Measurements from ENCODE around the gene CCDC91.
A peak's percentile ranks its signal among the peaks of the same experiment; 100 is the strongest.
"Not testable (repeated sequence)": the region's sequence is repeated elsewhere in the genome, so short reads cannot be mapped to it uniquely, and the experiment has no call there.

The CCDC91 gene

GRCh38 chr12:28235015-28235414, 44.8 kb downstream of the CCDC91 start:
- no peak for DNase-seq

DNA sequence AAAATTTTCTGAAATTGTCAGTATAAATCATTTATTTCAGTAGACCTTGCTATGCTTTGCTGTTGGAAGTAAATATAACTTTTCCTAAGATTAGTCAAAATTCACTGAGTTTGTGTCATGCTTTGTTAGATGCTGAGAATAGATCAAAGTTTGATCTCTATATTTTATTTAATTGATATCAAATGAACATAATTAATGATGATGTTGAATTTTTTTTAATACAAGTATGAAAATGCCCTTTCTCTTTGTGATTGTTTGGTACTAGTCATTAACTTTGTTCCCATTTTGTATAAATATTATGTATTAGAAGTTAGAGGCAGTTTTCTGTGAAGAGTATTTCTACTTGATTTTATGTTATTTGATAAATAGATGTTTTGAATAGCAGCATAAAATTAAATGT, 45.7 kb downstream of the CCDC91 start:
- DNase-seq: no peak

GRCh38 chr12:28237423-28237822, 47.2 kb downstream of the CCDC91 start:
- no peak for DNase-seq

GRCh38 chr12:28239918-28240317, 49.7 kb downstream of the CCDC91 start:
- DNase-seq: no peak

- DNase-seq: no peak
Measured at GRCh38 chr12:28240853-28241252, 50.6 kb downstream of the CCDC91 start.

GRCh38 chr12:28242129-28242495, 51.9 kb downstream of the CCDC91 start:
- no peak for DNase-seq

DNA sequence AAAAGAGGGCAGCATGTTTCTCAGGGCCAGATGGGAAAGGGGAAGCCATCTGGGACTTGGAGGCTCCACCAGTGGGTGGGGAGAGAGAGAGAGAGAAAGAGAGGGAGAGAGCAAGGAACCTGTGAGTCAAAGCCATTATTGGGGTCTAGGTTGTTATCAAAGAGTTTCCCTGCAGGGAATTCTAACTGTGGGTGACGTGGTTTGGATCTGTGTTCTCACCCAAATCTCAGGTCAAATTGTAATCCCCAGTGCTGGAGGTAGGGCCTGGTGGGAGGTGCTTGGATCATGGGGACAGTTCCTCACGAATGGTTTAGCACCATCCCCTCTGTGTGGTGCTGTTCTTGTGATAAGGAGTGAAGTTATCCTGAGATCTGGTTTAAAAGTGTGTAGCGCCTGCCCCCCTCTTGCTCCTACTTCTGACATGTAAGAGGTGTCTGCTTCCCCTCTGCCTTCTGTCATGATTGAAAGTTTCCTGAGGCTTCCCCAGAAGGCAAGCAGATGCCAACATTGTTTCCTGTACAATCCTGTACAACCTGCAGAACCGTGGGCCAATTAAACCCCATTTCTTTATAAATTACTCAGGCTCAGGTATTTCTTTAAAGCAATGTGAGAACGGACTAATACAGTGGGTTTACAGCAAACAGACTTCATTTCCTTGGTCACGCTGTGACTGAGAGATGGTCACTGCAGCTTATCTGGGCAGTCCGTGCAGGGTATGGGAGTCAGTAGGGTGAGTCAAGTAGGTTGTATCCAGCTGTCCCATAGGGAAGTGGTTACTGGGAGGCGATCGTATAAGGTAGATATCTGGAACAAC, 52.4 kb downstream of the CCDC91 start:
- DNase-seq: no peak

- DNase-seq: no peak
Measured at GRCh38 chr12:28243310-28243633, 53.0 kb downstream of the CCDC91 start.

DNA sequence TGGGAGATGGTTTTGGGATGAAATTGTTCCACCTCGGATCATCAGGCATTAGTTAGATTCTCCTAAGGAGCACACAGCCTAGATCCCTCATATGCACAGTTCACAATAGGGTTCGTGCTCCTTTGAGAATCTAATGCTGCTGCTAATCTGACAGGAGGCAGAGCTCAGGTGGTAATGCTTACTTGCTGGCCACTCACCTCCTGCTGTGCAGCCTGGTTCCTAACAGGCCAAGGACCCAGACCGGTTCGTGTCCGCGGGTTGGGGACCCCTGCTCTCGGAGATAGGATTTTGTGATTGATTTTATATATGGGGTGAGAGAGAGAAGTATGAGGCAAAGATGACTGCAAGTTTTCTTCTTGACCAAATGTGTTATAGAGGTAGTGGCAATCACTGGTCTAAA, 57.5 kb downstream of the CCDC91 start:
- DNase-seq: no peak

- DNase-seq: peak in 1 of 5 donors; percentile 10
Measured at GRCh38 chr12:28248555-28249145, 58.4 kb downstream of the CCDC91 start.

- DNase-seq: peak in 2 of 5 donors; percentile 3 to 82
Measured at GRCh38 chr12:28253161-28253641, 62.9 kb downstream of the CCDC91 start.

- DNase-seq: no peak
Measured at GRCh38 chr12:28257411-28257810, 67.2 kb downstream of the CCDC91 start.

DNA sequence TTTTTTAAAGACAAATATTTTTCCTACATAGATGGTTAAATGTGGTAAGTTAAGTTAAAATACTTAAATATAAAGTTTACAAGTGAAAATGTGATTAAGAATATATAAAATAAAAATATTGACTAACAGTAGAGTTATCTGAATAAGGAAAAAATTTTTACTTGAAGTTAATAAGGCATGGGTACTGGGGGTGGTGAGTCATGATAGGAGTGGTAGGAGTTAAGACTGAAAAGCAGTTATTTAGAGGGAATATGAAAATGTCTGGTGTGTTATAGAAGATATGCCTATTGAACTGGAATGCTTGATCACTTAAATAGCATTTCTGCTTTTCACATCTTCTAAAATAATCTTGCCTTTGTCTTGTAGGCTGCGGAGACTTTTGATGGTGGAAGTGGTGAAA, 68.7 kb downstream of the CCDC91 start:
- no peak for DNase-seq

DNA sequence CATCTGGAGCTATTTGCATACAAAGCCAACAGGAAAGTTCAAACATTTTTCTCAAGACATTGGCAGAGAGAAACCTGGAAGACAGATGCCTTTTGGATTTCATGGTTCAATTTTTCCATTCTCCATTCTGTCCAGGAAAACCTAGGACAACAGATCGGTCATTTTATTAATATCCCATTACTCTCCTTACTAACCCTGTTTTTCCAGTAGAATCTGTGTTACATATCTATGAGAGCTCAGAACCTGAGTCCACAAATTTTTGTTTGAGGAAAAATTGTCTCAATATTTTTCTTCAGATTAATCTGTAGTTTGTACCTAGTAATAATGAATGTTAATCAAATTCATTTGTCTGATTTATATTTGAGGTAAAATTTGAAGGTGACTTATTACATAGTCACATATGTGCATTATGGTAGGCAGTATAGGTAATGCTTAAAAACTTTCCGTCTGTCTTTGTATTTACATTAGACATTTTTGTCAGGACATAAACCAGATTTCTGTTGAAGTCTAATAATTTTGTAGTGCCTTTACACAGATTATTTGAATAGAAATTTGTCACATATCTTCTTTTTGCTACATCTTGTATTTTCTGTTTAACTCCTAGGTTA, 75.3 kb downstream of the CCDC91 start:
- no peak for DNase-seq

DNA sequence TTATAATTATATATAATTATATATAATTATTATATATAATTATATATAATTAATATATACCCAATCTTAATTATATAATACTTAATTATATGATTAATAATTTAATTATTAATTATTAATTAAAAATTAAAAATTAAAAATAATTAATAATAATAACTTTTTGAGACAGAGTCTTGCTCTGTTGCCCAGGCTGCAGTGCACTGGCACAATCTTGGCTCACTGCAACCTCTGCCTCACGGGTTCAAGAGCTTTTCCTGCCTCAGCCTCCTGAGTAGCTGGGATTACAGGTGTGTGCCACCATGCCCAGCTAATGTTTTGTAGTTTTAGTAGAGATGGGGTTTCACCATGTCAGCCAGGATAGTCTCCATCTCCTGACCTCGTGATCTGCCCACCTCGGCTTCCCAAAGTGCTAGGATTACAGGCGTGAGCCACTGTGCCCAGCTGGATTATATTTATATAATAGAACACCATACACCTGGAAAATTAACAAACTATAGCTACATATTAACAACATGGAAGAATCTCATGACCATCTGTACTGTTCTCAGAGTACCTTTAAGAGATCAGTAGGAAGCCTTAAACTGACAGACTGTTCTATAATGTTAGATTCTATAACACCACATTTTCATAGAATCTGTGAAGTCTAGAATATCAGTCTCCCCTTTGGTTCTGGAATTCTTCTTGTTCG, 77.8 kb downstream of the CCDC91 start:
- not testable (repeated sequence) for DNase-seq

- DNase-seq: no peak
Measured at GRCh38 chr12:28268608-28269229, 78.5 kb downstream of the CCDC91 start.

GRCh38 chr12:28269851-28270250, 79.6 kb downstream of the CCDC91 start:
- DNase-seq: no peak

- DNase-seq: no peak
Measured at GRCh38 chr12:28278499-28278898, 88.2 kb downstream of the CCDC91 start.

GRCh38 chr12:28278960-28279359, 88.7 kb downstream of the CCDC91 start:
- DNase-seq: no peak

- DNase-seq: no peak
Measured at GRCh38 chr12:28286352-28286751, 96.1 kb downstream of the CCDC91 start.

DNA sequence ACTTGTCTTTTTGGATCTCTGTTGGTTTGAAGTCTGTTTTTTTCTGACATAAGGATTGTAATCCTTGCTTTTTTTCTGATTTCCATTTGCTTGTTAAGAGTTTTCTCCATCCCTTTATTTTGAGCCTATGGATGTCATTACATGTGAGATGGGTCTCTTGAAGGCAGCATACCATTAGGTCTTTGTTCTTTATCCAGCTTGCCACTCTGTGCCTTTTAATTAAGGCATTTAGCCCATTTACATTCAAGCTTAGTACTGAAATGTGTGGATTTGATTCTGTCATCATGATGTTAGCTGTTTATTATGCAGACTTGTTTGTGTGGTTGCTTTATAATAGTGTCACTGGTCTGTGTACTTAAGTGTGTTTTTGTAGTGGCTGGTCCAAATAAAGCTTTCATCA, 100.0 kb downstream of the CCDC91 start:
- no peak for DNase-seq

DNA sequence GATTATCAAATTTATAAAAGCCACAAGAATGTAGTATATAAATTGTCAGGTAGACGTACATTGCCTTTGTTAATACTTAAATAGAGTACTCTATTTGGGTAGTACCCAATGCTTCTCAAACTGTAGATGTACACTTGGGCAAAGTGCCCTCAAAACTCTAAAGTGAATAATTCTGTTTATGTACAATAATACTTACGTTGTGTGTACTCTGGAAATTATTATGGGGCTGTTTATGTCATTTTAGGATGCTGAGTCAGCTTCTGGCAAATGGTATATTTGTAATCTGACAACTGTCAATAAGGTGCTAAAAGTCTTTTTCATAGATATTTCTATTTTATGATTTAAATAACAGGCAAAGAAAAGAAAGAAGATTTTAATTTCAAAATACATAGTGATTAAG, 102.4 kb downstream of the CCDC91 start:
- DNase-seq: no peak

DNA sequence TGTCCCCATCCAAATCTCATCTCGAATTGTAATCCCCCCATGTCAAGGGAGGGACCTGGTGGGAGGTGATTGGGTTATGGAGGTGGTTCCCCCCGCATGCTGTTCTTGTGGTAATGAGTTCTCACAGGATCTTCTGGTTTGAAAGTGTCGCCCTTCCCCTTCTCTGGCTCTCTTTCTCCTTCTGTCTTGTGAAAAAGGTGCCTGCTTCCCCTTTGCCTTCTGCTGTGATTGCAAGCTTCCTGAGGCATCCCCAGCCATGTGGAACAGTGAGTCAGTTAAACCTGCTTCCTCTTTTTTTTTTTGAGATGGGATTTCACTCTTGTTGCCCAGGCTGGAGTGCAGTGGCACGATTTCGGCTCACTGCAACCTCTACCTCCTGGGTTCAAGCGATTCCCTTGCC, 104.0 kb downstream of the CCDC91 start:
- DNase-seq: no peak

Data from T-helper 1 cell (primary cell).